ENCODE results near the gene CAMSAP2. TPM values are rescaled to one million over a fixed set of nuclear protein-coding genes. Genes with fewer than 3 reads are reported as not detected.

CAMSAP2 gene
- total RNA-seq, 1 donor from 2014 or later = 47.9 TPM

DNA sequence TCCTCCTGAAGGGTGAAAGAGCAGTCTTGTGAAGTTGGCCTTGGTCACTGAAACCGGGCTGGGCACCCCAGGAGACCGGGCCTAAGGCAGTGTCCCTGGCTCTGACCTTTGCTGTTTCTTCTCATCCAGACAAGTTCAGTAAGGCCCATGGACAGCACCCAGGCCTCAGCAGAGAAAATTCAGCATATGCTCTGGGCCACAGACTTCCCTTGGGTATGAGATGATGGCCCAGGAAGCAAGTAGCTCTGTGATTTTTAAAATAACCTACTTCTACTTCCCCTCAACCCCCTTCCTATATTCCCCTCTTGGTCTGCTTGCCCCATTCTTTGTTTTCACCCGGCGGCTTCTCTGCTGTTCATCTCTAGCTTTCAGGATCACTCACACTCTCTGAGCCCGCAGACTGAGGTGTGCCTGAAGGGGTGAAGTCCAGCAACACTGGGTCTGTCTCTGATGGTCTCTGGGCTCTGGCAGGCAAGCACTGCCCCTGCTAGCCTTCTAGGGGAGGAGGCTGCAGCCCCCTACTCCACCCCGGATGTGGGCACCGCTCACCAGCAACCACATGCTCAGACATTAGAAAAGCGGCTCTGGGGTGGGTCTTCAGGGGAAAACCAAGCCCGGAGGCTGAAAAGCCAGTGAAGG is 131.2 kb downstream of the CAMSAP2 start:
- H3K27me3 Mint-ChIP-seq (ENCODE audit: low read depth) = no peaks in the 10 kb centered on the region
- H3K4me3 Mint-ChIP-seq = no peak overlapping the region
- peaks cover 11% of the 10 kb centered on the region for H3K4me1 Mint-ChIP-seq
- no peak for DNase-seq (ENCODE audit: low spot score in 2 of 2, unreplicated experiment in 2 of 2)
- peaks cover 3% of the 10 kb centered on the region for H3K36me3 Mint-ChIP-seq
- H3K9me3 Mint-ChIP-seq = no peaks in the 10 kb centered on the region
- TF ChIP-seq, protein P1, sequence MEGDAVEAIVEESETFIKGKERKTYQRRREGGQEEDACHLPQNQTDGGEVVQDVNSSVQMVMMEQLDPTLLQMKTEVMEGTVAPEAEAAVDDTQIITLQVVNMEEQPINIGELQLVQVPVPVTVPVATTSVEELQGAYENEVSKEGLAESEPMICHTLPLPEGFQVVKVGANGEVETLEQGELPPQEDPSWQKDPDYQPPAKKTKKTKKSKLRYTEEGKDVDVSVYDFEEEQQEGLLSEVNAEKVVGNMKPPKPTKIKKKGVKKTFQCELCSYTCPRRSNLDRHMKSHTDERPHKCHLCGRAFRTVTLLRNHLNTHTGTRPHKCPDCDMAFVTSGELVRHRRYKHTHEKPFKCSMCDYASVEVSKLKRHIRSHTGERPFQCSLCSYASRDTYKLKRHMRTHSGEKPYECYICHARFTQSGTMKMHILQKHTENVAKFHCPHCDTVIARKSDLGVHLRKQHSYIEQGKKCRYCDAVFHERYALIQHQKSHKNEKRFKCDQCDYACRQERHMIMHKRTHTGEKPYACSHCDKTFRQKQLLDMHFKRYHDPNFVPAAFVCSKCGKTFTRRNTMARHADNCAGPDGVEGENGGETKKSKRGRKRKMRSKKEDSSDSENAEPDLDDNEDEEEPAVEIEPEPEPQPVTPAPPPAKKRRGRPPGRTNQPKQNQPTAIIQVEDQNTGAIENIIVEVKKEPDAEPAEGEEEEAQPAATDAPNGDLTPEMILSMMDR (IDR thresholded peaks at IDR 0.05; ENCODE audit: unreplicated experiment) = no peak
- H3K27ac Mint-ChIP-seq = no peak overlapping the region

DNA sequence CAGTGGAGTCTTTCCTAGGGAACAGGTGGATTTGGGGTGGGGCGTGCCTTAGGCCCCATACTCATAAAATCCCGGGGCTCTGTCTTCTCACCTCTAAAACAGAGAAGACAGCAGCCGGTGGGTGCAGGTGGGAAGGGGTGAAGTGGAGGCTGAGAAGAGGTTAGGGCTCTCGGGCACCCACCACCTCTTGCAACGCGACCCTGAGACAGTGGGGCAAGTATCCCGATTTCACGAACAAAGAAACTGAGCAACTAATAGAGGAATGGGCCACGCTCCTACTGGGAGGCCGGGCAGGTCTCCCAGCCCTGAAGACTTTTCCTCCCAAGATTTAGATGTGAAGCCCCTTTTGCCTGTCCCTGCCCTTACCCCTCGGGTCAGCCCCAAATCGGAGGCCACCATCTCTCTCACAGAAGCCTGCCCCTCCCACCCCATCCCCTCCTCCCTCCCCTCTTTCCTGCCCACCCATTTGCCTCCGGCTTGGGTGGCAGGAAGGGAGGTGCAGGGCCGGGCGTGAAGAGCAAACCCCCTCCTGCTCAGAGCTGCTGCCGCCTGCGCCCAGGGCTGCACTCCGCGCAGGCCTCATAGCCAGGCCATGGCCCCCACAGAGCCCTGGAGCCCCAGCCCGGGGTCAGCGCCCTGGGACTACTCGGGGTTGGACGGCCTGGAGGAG is 133.9 kb downstream of the CAMSAP2 start, which contains the start of gene GPR25:
Gene GPR25, plus strand, starts transcription at position 536 of the 670 bp plus-strand sequence. Its CDS starts 57 bp downstream, at position 593.
- no peaks in the 10 kb centered on the region for H3K36me3 Mint-ChIP-seq
- H3K27ac Mint-ChIP-seq = no peak within 1 kb of the TSS
- DNase-seq (ENCODE audit: low spot score in 2 of 2, unreplicated experiment in 2 of 2) = no peak

DNA sequence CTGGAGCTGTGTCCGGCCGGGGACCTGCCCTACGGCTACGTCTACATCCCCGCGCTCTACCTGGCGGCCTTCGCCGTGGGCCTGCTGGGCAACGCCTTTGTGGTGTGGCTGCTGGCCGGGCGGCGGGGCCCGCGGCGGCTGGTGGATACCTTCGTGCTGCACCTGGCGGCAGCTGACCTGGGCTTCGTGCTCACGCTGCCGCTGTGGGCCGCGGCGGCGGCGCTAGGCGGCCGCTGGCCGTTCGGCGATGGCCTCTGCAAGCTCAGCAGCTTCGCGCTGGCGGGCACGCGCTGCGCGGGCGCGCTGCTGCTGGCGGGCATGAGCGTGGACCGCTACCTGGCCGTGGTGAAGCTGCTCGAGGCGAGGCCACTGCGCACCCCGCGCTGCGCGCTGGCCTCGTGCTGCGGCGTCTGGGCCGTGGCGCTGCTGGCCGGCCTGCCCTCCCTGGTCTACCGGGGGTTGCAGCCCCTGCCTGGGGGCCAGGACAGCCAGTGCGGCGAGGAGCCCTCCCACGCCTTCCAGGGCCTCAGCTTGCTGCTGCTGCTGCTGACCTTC is 134.5 kb downstream of the CAMSAP2 start:
- Mint-ChIP-seq H3K27ac (no peak overlapping the region), H3K4me3 (no peak overlapping the region), H3K9me3 (no peaks in the 10 kb centered on the region), H3K27me3 (ENCODE audit: low read depth) (no peaks in the 10 kb centered on the region), H3K36me3 (no peaks in the 10 kb centered on the region), H3K4me1 (peaks cover 9% of the 10 kb centered on the region)
- TF ChIP-seq, protein P1 (IDR thresholded peaks at IDR 0.05; ENCODE audit: unreplicated experiment) = no peak
- DNase-seq (ENCODE audit: low spot score in 2 of 2, unreplicated experiment in 2 of 2) = no peak

More for the DNA sequence above, 133.9 kb downstream of the CAMSAP2 start, which contains the start of gene GPR25:
- H3K27me3 Mint-ChIP-seq (ENCODE audit: low read depth) = no peaks in the 10 kb centered on the region
- H3K4me3 Mint-ChIP-seq = no peak within 1 kb of the TSS
- no peaks in the 10 kb centered on the region for H3K9me3 Mint-ChIP-seq
- H3K4me1 Mint-ChIP-seq = peaks cover 9% of the 10 kb centered on the region
- TF ChIP-seq, protein P1 (IDR thresholded peaks at IDR 0.05; ENCODE audit: unreplicated experiment) = no peak

DNA sequence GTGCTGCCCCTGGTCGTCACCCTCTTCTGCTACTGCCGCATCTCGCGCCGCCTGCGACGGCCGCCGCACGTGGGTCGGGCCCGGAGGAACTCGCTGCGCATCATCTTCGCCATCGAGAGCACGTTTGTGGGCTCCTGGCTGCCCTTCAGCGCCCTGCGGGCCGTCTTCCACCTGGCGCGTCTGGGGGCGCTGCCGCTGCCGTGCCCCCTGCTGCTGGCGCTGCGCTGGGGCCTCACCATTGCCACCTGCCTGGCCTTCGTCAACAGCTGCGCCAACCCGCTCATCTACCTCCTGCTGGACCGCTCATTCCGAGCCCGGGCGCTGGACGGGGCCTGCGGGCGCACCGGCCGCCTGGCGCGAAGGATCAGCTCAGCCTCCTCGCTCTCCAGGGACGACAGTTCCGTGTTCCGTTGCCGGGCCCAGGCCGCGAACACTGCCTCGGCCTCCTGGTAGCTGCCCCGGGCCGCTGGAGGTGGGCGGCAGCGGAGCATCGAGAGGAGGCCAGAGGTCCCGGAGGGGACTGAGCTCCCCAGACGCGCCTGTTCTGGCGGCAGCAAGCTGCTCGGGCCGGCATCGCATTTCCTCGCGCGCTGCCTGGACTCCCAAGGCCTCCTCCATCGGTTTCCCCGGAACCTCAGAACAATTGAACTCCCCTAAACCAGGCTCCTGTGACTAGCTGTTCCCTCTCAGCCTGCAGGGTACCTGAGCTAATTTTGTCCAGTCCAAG is 135.1 kb downstream of the CAMSAP2 start:
- H3K27me3 Mint-ChIP-seq (ENCODE audit: low read depth) = no peaks in the 10 kb centered on the region
- H3K36me3 Mint-ChIP-seq = no peaks in the 10 kb centered on the region
- no peak overlapping the region for H3K4me3 Mint-ChIP-seq
- H3K9me3 Mint-ChIP-seq = no peaks in the 10 kb centered on the region
- DNase-seq (ENCODE audit: low spot score in 2 of 2, unreplicated experiment in 2 of 2) = no peak
- no peak overlapping the region for H3K27ac Mint-ChIP-seq
- TF ChIP-seq, protein P1 (IDR thresholded peaks at IDR 0.05; ENCODE audit: unreplicated experiment) = no peak
- H3K4me1 Mint-ChIP-seq = peaks cover 9% of the 10 kb centered on the region

DNA sequence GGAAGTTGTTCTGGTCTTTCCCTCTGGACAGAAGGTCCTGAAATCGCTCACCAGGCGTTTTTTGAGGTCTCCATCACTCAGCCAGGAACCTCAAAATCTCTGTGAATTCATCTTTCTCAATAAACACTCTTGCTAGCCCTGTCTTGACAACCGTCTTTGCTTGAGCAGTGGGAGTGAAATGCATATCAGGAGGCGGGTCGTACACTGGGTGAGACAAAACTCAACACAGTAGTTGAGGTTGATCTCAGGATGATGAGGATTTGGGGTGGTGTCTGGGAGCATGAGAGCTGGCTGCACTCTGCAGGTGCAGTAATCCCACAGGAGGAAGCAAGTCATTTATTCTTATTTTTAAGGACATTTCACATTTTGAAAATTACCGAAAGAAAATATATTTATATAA is 136.0 kb downstream of the CAMSAP2 start:
- H3K27me3 Mint-ChIP-seq (ENCODE audit: low read depth) = no peaks in the 10 kb centered on the region
- TF ChIP-seq, protein P1 (IDR thresholded peaks at IDR 0.05; ENCODE audit: unreplicated experiment) = no peak
- DNase-seq (ENCODE audit: low spot score in 2 of 2, unreplicated experiment in 2 of 2) = no peak
- peaks cover 9% of the 10 kb centered on the region for H3K4me1 Mint-ChIP-seq
- no peaks in the 10 kb centered on the region for H3K9me3 Mint-ChIP-seq
- no peak overlapping the region for H3K4me3 Mint-ChIP-seq
- no peaks in the 10 kb centered on the region for H3K36me3 Mint-ChIP-seq
- H3K27ac Mint-ChIP-seq = no peak overlapping the region
